NCI-H446 (cell line): ENCODE measurements around the gene PPP1R27.

Experiments used
- DNase-seq, 2 experiments: peaks; one replicate each; lab custom pipeline; 2025; lab: John Stamatoyannopoulos, UW

Gene PPP1R27

DNA sequence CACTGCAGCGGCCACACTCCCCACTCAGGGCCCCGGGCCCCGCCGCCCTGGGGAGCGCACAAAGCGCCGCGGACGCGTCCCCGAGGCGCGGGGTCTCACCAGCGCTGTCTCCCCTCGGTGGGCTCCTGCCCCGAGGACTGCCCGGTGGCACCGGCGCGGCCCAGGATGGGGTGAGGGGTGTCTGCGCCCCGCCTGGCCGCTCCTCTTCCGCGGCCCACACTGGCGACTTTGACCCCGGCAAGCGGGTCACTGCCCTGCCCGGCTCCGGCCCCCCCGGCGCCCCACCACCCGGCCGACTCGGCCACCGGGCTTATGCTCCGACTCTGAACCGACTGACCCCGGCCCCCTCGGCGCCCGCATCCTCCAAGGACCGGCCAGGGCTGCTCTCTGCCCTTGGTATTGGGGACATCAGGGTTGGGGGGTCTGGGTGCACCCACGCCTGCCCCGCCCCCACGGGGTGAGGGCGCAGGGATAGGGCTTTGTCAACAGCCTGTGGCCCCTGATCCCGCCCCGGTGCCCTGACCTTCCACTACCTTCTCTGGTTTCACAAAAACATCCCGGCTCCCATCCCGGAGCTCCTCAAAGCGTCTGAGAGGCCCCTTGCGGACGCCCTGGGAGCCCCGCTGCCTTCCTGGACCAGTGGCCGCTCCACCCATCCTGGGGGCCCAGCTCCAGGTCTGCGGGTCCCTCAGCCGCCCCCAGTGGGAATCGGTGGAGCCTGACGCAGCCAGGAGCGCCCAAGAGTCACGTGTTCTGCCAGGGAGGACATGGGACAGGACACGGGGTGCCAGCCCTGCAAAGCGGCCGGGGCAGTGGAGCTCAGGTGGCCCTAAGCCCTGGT is 30.1 kb downstream of the PPP1R27 start:
- DNase-seq: no peak

DNA sequence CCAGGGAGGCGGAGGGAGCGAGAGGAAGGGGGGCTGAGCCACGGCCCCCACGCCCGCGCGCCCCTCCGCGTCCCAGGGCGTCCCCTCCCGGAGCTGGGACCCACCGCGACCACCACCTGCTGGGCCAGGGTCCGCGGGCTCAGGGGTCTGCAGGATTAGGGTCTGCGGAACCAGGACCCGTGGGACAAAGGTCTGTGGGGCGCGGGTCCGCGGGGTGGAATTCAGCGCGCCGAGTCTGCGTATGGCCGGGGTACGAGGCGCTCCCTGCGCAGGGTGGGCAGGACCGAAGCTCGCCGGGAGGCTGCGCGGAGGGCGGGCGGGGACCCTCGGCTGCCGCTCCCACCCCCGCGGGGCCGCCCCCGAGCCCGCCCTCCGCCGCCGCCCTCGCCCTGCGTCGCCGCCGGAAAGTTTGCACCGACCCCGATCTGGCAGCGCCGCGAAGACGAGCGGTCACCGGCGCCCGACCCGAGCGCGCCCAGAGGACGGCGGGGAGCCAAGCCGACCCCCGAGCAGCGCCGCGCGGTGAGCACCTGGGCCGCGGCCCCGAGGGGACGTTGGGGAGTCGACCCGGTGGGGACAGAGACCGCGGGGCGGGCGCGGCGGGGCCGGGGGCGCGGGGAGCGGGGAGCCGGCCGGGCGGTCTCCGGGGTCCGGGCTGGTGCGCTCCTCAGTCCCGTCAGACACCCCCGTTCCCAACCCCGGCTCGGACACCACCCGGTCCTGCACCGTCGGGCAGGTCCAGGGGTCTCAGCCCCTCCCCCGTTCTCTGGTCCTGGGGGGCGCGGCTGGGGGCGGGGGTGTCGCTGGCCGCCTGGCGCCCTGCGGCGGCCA is 30.9 kb downstream of the PPP1R27 start, which contains the start of gene GCGR:
Gene GCGR, plus strand, starts transcription at position 423 of the 831 bp plus-strand sequence. CDS start 4,869 bp downstream, outside the sequence.
- DNase-seq: no peak

DNA sequence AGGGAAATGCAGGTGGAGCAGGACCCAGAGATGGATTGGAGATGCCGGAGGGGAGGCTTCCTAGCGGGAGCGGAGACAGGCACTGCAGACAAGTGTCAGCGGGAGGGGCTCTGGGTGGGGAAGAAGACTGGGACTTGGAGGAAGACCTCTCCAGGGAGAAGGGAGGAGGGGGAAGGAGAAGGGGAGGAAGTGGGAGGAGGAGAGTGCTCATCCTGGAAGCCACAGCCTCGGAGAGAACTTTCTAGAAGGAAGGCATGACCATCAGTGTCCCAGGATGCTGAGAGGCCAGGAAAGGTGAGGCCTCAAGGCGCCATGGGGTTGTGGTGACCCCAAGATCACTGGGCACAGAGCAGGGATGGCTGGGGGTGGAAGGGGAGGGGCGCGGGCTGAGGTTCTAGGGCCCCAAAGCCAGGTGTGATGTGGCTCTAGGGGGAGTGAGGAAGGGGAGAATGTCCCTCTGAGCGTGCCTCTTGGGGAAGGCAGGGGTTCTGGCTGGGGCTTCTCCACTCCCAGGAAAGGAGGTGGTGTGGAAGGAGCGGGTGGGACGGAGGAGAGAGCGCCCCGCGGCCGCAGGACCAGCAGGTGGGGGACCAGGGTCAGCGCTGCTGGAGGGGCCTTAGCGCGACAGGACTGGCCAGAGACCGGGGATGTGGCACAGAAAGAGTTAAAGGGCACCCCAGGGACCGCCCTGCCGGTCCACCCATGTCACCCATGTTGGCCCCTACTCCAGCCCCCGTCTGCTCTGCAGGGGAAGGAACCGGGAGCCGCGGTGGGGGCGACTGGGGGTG is 31.8 kb downstream of the PPP1R27 start:
- DNase-seq: no peak

- no peak for DNase-seq
Observed at GRCh38 chr17:81802048-81802758, 32.6 kb downstream of the PPP1R27 start.

- no peak for DNase-seq
Observed at GRCh38 chr17:81801327-81801726, 33.5 kb downstream of the PPP1R27 start.

DNA sequence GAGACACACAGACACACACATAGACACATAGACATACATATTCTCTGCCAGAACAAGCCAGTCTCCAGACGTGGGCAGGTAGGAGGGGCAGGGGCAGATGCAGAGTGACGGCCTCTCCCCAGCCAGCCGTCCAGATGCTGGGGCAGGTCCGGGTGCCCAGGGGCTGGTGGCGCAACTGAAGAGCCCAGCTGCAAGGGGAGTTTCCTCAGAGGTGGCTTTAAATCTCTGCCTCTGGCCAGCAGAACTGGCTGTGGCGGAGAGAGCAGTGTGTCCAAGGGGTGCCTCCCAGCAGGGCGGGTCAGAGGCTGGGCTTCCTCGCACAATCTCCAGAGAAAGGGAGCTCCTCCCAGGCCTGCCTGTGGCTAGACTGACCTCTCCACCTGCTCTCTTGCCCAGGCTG is 40.3 kb downstream of the PPP1R27 start:
- no peak for DNase-seq

DNA sequence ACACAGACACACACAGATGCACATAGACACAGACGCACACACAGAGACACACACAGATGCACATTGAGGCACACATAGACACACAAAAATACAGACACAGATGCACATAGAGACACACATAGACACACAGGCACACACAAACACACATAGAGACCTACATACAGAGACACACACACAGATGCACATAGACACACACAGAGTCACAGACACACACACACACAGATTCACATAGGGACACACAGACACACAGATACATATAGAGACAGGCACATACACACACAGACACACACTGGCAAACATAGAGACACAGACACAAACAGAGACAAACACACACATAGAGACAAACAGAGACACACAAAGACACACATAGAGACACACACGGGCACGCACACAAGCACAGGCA is 40.8 kb downstream of the PPP1R27 start:
- no peak for DNase-seq

GRCh38 chr17:81792675-81793615 is 41.9 kb downstream of the PPP1R27 start:
- DNase-seq: no peak
